AG09309 (cell line): ENCODE data around the gene NGEF.

Source experiments
- DNase-seq: peaks from one replicate; pipeline ENCODE4 v3.0.0-alpha.2; 2010; ENCODE audit warnings: low read depth
- H3K4me3 ChIP-seq: 2 replicates; pipeline ENCODE4 v1.5.1; 2011; ENCODE audit warnings: mild to moderate bottlenecking, low read depth, low read length, moderate library complexity; ENCODE audit not compliant: control insufficient read depth
- TF ChIP-seq, protein P1 (sequence below): IDR thresholded peaks from 2 replicates; pipeline ENCODE4 v1.5.1; 2011; ENCODE audit warnings: mild to moderate bottlenecking, low read depth, low read length, inconsistent platforms; ENCODE audit not compliant: insufficient read depth, control insufficient read depth; ENCODE audit errors: missing control alignments

NGEF gene

DNA sequence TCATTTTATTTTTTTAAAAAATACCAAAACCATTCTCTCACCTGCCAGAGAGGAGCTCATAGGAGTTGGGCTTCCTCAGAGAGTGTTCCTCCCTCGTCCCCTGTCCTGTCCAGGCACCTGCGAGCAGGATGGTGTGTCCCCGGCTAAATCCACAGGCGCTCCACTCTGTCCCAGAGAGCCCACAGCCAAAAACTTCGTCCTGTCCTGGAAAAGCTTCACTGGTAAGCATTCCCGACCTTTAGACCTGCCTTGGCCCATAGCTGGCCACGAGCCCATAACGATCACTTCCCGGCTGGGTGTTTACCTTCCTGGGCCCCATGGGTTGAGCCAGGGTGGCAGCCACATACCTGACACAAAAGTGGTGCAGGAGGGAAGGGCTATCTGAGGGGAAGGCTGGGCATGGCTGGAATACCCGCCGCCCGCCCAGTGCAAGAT is at the start of gene NGEF:
NGEF (minus strand) TSS at position 230 of the 435 bp plus-strand sequence. CDS start 38,366 bp downstream, outside the sequence.
- no peak within 1 kb of the TSS for H3K4me3 ChIP-seq
- DNase-seq = no peak
- TF ChIP-seq, protein P1, sequence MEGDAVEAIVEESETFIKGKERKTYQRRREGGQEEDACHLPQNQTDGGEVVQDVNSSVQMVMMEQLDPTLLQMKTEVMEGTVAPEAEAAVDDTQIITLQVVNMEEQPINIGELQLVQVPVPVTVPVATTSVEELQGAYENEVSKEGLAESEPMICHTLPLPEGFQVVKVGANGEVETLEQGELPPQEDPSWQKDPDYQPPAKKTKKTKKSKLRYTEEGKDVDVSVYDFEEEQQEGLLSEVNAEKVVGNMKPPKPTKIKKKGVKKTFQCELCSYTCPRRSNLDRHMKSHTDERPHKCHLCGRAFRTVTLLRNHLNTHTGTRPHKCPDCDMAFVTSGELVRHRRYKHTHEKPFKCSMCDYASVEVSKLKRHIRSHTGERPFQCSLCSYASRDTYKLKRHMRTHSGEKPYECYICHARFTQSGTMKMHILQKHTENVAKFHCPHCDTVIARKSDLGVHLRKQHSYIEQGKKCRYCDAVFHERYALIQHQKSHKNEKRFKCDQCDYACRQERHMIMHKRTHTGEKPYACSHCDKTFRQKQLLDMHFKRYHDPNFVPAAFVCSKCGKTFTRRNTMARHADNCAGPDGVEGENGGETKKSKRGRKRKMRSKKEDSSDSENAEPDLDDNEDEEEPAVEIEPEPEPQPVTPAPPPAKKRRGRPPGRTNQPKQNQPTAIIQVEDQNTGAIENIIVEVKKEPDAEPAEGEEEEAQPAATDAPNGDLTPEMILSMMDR = no peak

- TF ChIP-seq, protein P1 = no peak
- DNase-seq = no peak
- no peak overlapping the region for H3K4me3 ChIP-seq
Observed at GRCh38 chr2:233062451-233062850, 49.4 kb upstream of the NGEF start.

DNA sequence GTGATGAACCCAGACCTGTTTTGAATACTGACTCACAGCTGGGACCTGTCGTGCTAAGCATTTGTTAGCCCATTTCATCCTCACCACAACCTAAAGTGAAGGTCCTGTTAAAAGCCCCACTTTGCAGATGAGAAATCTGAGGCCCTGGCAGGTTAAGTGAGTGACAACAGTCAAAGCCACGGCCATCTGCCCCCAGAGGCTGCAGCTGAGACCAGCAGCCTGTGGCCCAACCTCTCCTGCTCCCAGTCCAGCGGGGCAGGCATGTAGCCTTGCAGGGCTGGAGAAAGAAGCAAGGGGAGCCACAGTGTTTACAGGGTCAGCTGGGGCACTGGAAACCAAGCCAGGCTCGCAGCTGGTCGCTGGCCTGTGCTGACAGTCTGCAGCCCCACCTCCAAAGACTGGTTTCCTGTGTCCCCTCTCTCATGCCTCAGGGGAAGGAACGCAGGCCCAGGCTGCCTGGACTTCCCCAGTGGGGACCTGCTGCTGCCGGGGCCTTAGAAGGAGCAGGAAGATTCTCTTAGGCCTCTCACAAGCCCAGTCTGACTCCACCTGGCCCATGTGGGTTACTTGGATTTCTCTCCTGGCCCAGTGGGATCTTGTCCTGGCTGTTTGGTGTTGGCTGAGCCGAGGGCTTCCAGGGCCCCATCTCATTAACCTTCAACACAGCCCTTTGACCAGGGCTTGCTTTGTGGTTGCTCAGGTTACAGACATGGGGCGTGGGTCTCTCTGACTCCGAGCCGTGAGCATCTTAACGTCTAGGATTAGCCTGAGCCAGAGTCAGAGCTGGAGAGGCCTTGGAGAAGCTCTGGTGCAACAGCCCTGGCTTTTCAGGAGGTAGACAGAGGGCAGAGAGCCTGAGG is 48.8 kb upstream of the NGEF start:
- DNase-seq = no peak
- TF ChIP-seq, protein P1 = peak; percentile 7
- H3K4me3 ChIP-seq = no peak overlapping the region

DNA sequence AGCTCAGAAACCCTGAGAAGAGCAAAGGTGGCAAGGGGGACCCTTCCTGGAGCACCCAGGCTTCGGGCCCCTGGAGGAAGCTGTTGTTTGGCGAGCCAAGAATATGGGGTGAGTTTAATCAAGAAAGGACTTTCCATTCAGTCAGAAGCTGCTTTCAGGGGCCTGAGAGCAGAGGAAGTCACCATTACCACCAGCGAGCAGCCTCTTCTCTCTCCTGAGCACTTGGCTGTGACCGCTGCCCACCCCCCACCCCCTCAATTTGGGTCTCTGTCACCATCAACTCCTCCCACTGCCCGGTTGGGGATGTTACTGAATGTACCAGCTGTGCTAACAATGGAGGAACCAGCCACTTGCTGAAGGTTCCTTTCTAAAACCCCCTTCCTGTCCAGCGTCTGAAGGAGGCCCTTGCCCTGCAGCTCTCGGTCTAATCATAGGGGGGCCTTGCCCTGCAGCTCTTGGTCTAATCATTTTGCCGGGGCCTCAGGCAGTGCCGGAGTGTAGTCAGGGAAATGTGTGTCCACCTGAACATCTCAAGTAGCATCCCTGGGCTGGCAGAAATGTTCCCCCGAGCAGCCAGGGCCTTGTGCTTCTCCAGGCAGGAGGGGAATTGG is 48.0 kb upstream of the NGEF start:
- TF ChIP-seq, protein P1 = no peak
- H3K4me3 ChIP-seq = no peak overlapping the region
- DNase-seq = no peak

DNA sequence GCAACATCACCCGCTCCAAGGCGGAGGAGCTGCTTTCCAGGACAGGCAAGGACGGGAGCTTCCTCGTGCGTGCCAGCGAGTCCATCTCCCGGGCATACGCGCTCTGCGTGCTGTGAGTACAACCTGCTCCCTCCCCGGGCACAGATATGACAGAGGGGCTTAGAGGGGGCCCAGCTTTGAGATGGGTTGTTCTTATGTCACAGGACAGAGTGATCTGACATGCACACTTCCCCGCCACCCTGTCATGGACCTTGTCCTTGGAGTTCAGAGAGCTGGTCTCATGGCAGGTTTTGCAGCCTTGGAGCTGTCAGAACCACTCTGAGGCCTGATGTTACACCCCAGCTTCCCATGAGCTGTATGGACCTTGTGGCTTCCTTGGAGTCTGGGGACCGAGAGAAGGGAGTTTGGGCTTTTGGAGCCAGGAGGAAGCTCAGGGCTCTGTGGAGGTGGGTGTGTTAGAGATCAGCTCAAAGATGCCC is 47.5 kb upstream of the NGEF start:
- H3K4me3 ChIP-seq = no peak overlapping the region
- TF ChIP-seq, protein P1 = no peak

GRCh38 chr2:233059797-233060500 is 46.9 kb upstream of the NGEF start, which contains the start of gene INPP5D:
TSS of gene INPP5D (plus strand) at chr2:233060342. CDS start at chr2:233060479, 137 bp downstream.
- TF ChIP-seq, protein P1 = no peak
- no peak within 1 kb of the TSS for H3K4me3 ChIP-seq
- DNase-seq = no peak

More for the DNA sequence above, 47.5 kb upstream of the NGEF start:
- no peak for DNase-seq
